ENCODE measurements around the gene HCRTR1.

Gene HCRTR1

DNA sequence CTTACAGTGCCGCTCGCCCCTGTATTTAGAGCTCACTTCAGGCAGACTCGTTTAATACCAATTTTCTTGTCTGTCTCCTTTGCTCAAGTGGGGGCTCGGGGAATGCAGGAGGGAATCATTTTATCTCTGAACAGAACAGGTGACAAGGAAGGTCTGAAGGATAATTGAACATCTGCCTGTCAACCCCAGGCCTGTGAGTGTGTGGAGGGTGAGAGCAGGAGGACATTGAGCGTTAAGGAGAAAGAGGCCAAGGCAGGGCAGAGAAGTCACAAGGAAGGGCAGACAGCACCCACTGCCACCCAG lies 36.9 kb downstream of the HCRTR1 start:
- no peak overlapping the region for H3K4me3 ChIP-seq (ENCODE audit: low read depth, low read length)
- TF ChIP-seq, protein P1, sequence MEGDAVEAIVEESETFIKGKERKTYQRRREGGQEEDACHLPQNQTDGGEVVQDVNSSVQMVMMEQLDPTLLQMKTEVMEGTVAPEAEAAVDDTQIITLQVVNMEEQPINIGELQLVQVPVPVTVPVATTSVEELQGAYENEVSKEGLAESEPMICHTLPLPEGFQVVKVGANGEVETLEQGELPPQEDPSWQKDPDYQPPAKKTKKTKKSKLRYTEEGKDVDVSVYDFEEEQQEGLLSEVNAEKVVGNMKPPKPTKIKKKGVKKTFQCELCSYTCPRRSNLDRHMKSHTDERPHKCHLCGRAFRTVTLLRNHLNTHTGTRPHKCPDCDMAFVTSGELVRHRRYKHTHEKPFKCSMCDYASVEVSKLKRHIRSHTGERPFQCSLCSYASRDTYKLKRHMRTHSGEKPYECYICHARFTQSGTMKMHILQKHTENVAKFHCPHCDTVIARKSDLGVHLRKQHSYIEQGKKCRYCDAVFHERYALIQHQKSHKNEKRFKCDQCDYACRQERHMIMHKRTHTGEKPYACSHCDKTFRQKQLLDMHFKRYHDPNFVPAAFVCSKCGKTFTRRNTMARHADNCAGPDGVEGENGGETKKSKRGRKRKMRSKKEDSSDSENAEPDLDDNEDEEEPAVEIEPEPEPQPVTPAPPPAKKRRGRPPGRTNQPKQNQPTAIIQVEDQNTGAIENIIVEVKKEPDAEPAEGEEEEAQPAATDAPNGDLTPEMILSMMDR (IDR thresholded peaks at IDR 0.05; ENCODE audit: low read depth, low read length): no peak

- no peak overlapping the region for H3K4me3 ChIP-seq (ENCODE audit: low read depth, low read length)
- TF ChIP-seq, protein P1 (IDR thresholded peaks at IDR 0.05; ENCODE audit: low read depth, low read length): no peak
Measured at GRCh38 chr1:31655104-31655503, 37.6 kb downstream of the HCRTR1 start.

- H3K4me3 ChIP-seq (ENCODE audit: low read depth, low read length): no peak overlapping the region
- TF ChIP-seq, protein P1 (IDR thresholded peaks at IDR 0.05; ENCODE audit: low read depth, low read length): no peak
Measured at GRCh38 chr1:31655756-31656155, 38.3 kb downstream of the HCRTR1 start.

GRCh38 chr1:31657020-31657804 lies 39.7 kb downstream of the HCRTR1 start:
- TF ChIP-seq, protein P1 (IDR thresholded peaks at IDR 0.05; ENCODE audit: low read depth, low read length): no peak
- no peak overlapping the region for H3K4me3 ChIP-seq (ENCODE audit: low read depth, low read length)

DNA sequence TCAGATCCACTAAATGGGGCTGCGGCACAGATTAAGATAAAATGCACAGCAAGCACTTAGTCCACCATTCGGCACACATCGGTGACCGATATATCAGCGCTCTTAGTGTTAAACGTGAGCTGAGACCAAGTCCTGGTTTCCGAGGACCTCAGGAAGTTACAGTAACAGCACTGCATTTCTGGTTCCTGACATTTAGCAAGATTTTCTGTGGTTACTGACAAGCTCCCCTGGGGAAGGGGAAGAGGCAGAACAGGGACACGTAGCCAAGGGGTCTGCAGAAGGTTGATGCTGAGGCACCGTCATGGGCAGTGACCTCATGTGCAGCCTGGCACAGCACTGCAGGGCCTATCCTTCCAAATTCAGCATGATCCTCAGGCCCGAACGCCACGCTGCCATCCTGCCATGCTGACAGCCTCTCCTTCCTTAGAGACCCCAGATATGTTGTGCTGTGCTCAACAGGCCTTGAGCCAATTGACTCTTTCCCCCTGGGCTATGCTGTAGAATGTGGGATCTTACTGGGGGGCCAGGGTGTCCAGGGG lies 40.6 kb downstream of the HCRTR1 start:
- no peak overlapping the region for H3K4me3 ChIP-seq (ENCODE audit: low read depth, low read length)
- TF ChIP-seq, protein P1 (IDR thresholded peaks at IDR 0.05; ENCODE audit: low read depth, low read length): no peak

- TF ChIP-seq, protein P1 (IDR thresholded peaks at IDR 0.05; ENCODE audit: low read depth, low read length): no peak
Measured at GRCh38 chr1:31658721-31659120, 41.2 kb downstream of the HCRTR1 start.

GRCh38 chr1:31659889-31660288 lies 42.4 kb downstream of the HCRTR1 start:
- H3K4me3 ChIP-seq (ENCODE audit: low read depth, low read length): no peak overlapping the region
- TF ChIP-seq, protein P1 (IDR thresholded peaks at IDR 0.05; ENCODE audit: low read depth, low read length): no peak

More at GRCh38 chr1:31658721-31659120, 41.2 kb downstream of the HCRTR1 start:
- no peak overlapping the region for H3K4me3 ChIP-seq (ENCODE audit: low read depth, low read length)
